ENCODE results near the gene GPHN.

Gene GPHN

GRCh38 chr14:66975251-66975650 lies 467.3 kb downstream of the GPHN start:
- peaks cover 1% of the 10 kb centered on the region for H3K36me3 ChIP-seq (ENCODE audit: insufficient read depth, low read length)
- H3K4me3 ChIP-seq (ENCODE audit: low read length), result no peak overlapping the region
- H3K27me3 ChIP-seq (ENCODE audit: insufficient read depth, low read length), result no peaks in the 10 kb centered on the region
- H2AFZ ChIP-seq (ENCODE audit: low read depth, low read length), result no peak overlapping the region
- no peaks in the 10 kb centered on the region for H3K9me3 ChIP-seq (ENCODE audit: low read length)
- no peaks in the 10 kb centered on the region for H3K4me1 ChIP-seq (ENCODE audit: insufficient read depth, low read length)

GRCh38 chr14:66979101-66979974 lies 471.4 kb downstream of the GPHN start:
- Histone ChIP-seq H3K36me3 (ENCODE audit: insufficient read depth, low read length) (peaks cover 2% of the 10 kb centered on the region), H3K4me1 (ENCODE audit: insufficient read depth, low read length) (no peaks in the 10 kb centered on the region), H2AFZ (ENCODE audit: low read depth, low read length) (no peak overlapping the region), H3K27me3 (ENCODE audit: insufficient read depth, low read length) (no peaks in the 10 kb centered on the region), H3K4me3 (ENCODE audit: low read length) (no peak overlapping the region), H3K9me3 (ENCODE audit: low read length) (no peaks in the 10 kb centered on the region)

GRCh38 chr14:66982247-66982646 lies 474.3 kb downstream of the GPHN start:
- Histone ChIP-seq H3K4me3 (ENCODE audit: low read length) (no peak overlapping the region), H2AFZ (ENCODE audit: low read depth, low read length) (no peak overlapping the region), H3K36me3 (ENCODE audit: insufficient read depth, low read length) (peaks cover 4% of the 10 kb centered on the region), H3K4me1 (ENCODE audit: insufficient read depth, low read length) (no peaks in the 10 kb centered on the region), H3K9me3 (ENCODE audit: low read length) (no peaks in the 10 kb centered on the region), H3K27me3 (ENCODE audit: insufficient read depth, low read length) (no peaks in the 10 kb centered on the region)

GRCh38 chr14:66992776-66993175 lies 484.8 kb downstream of the GPHN start:
- no peaks in the 10 kb centered on the region for H3K4me1 ChIP-seq (ENCODE audit: insufficient read depth, low read length)
- H3K36me3 ChIP-seq (ENCODE audit: insufficient read depth, low read length), result peaks cover 2% of the 10 kb centered on the region
- H2AFZ ChIP-seq (ENCODE audit: low read depth, low read length), result no peak overlapping the region
- no peaks in the 10 kb centered on the region for H3K9me3 ChIP-seq (ENCODE audit: low read length)
- no peaks in the 10 kb centered on the region for H3K27me3 ChIP-seq (ENCODE audit: insufficient read depth, low read length)
- H3K4me3 ChIP-seq (ENCODE audit: low read length), result no peak overlapping the region

GRCh38 chr14:66993512-66993911 lies 485.6 kb downstream of the GPHN start:
- H3K9me3 ChIP-seq (ENCODE audit: low read length), result no peaks in the 10 kb centered on the region

GRCh38 chr14:66998013-66998412 lies 490.1 kb downstream of the GPHN start:
- Histone ChIP-seq H3K9me3 (ENCODE audit: low read length) (no peaks in the 10 kb centered on the region), H3K4me1 (ENCODE audit: insufficient read depth, low read length) (no peaks in the 10 kb centered on the region), H3K36me3 (ENCODE audit: insufficient read depth, low read length) (peaks cover 6% of the 10 kb centered on the region), H3K4me3 (ENCODE audit: low read length) (no peak overlapping the region), H3K27me3 (ENCODE audit: insufficient read depth, low read length) (no peaks in the 10 kb centered on the region), H2AFZ (ENCODE audit: low read depth, low read length) (no peak overlapping the region)

More at GRCh38 chr14:66993512-66993911, 485.6 kb downstream of the GPHN start:
- Histone ChIP-seq H2AFZ (ENCODE audit: low read depth, low read length) (no peak overlapping the region), H3K27me3 (ENCODE audit: insufficient read depth, low read length) (no peaks in the 10 kb centered on the region), H3K4me3 (ENCODE audit: low read length) (no peak overlapping the region), H3K36me3 (ENCODE audit: insufficient read depth, low read length) (peaks cover 6% of the 10 kb centered on the region), H3K4me1 (ENCODE audit: insufficient read depth, low read length) (no peaks in the 10 kb centered on the region)

GRCh38 chr14:66999978-67000377 lies 492.0 kb downstream of the GPHN start:
- Histone ChIP-seq H3K9me3 (ENCODE audit: low read length) (no peaks in the 10 kb centered on the region), H2AFZ (ENCODE audit: low read depth, low read length) (no peak overlapping the region), H3K4me1 (ENCODE audit: insufficient read depth, low read length) (no peaks in the 10 kb centered on the region), H3K36me3 (ENCODE audit: insufficient read depth, low read length) (peaks cover 6% of the 10 kb centered on the region), H3K27me3 (ENCODE audit: insufficient read depth, low read length) (no peaks in the 10 kb centered on the region), H3K4me3 (ENCODE audit: low read length) (no peak overlapping the region)

- Histone ChIP-seq H3K4me3 (ENCODE audit: low read length) (no peak overlapping the region), H3K4me1 (ENCODE audit: insufficient read depth, low read length) (no peaks in the 10 kb centered on the region), H2AFZ (ENCODE audit: low read depth, low read length) (no peak overlapping the region), H3K27me3 (ENCODE audit: insufficient read depth, low read length) (no peaks in the 10 kb centered on the region), H3K9me3 (ENCODE audit: low read length) (no peaks in the 10 kb centered on the region), H3K36me3 (ENCODE audit: insufficient read depth, low read length) (no peaks in the 10 kb centered on the region)
Measured at GRCh38 chr14:67002994-67003753, 495.2 kb downstream of the GPHN start.

GRCh38 chr14:67004521-67004920 lies 496.6 kb downstream of the GPHN start:
- no peaks in the 10 kb centered on the region for H3K4me1 ChIP-seq (ENCODE audit: insufficient read depth, low read length)
- H3K4me3 ChIP-seq (ENCODE audit: low read length), result no peak overlapping the region
- no peak overlapping the region for H2AFZ ChIP-seq (ENCODE audit: low read depth, low read length)
- no peaks in the 10 kb centered on the region for H3K9me3 ChIP-seq (ENCODE audit: low read length)
- no peaks in the 10 kb centered on the region for H3K27me3 ChIP-seq (ENCODE audit: insufficient read depth, low read length)
- H3K36me3 ChIP-seq (ENCODE audit: insufficient read depth, low read length), result no peaks in the 10 kb centered on the region

- Histone ChIP-seq H3K4me1 (ENCODE audit: insufficient read depth, low read length) (no peaks in the 10 kb centered on the region), H3K36me3 (ENCODE audit: insufficient read depth, low read length) (no peaks in the 10 kb centered on the region), H3K9me3 (ENCODE audit: low read length) (no peaks in the 10 kb centered on the region), H2AFZ (ENCODE audit: low read depth, low read length) (no peak overlapping the region), H3K27me3 (ENCODE audit: insufficient read depth, low read length) (no peaks in the 10 kb centered on the region), H3K4me3 (ENCODE audit: low read length) (no peak overlapping the region)
Measured at GRCh38 chr14:67010602-67011001, 502.7 kb downstream of the GPHN start.

GRCh38 chr14:67016856-67017255 lies 508.9 kb downstream of the GPHN start:
- Histone ChIP-seq H3K9me3 (ENCODE audit: low read length) (no peaks in the 10 kb centered on the region), H3K4me3 (ENCODE audit: low read length) (no peak overlapping the region), H3K36me3 (ENCODE audit: insufficient read depth, low read length) (no peaks in the 10 kb centered on the region), H3K4me1 (ENCODE audit: insufficient read depth, low read length) (no peaks in the 10 kb centered on the region), H2AFZ (ENCODE audit: low read depth, low read length) (no peak overlapping the region), H3K27me3 (ENCODE audit: insufficient read depth, low read length) (no peaks in the 10 kb centered on the region)

- no peak overlapping the region for H2AFZ ChIP-seq (ENCODE audit: low read depth, low read length)
Measured at GRCh38 chr14:67018720-67019119, 510.8 kb downstream of the GPHN start.

GRCh38 chr14:67019796-67020195 lies 511.8 kb downstream of the GPHN start:
- H3K9me3 ChIP-seq (ENCODE audit: low read length), result peaks cover 2% of the 10 kb centered on the region
- no peaks in the 10 kb centered on the region for H3K4me1 ChIP-seq (ENCODE audit: insufficient read depth, low read length)
- H2AFZ ChIP-seq (ENCODE audit: low read depth, low read length), result no peak overlapping the region
- H3K27me3 ChIP-seq (ENCODE audit: insufficient read depth, low read length), result no peaks in the 10 kb centered on the region
- H3K4me3 ChIP-seq (ENCODE audit: low read length), result no peak overlapping the region
- H3K36me3 ChIP-seq (ENCODE audit: insufficient read depth, low read length), result no peaks in the 10 kb centered on the region

More at GRCh38 chr14:67018720-67019119, 510.8 kb downstream of the GPHN start:
- H3K36me3 ChIP-seq (ENCODE audit: insufficient read depth, low read length), result no peaks in the 10 kb centered on the region
- no peaks in the 10 kb centered on the region for H3K27me3 ChIP-seq (ENCODE audit: insufficient read depth, low read length)
- no peak overlapping the region for H3K4me3 ChIP-seq (ENCODE audit: low read length)
- no peaks in the 10 kb centered on the region for H3K4me1 ChIP-seq (ENCODE audit: insufficient read depth, low read length)
- no peaks in the 10 kb centered on the region for H3K9me3 ChIP-seq (ENCODE audit: low read length)

All from neuron (in vitro differentiated cells).